CD8-positive, alpha-beta memory T cell (primary cell): ENCODE results near the gene CWF19L1. TPM values are rescaled to one million over a fixed set of nuclear protein-coding genes. Genes with fewer than 3 reads are reported as not detected.
A peak's percentile ranks its signal among the peaks of the same experiment; 100 is the strongest.
"Not testable (repeated sequence)": the region's sequence is repeated elsewhere in the genome, so short reads cannot be mapped to it uniquely, and the experiment has no call there.

Experiments
- CTCF ChIA-PET: fragments of 350-600 bp; sonication (Branson Sonifier 250); formaldehyde crosslinking; loops from one replicate; lab custom pipeline; 2021; ENCODE audit warnings: antibody characterized with exemption; lab: Charles Lee
- POLR2A ChIA-PET: fragments of 350-600 bp; sonication (Branson Sonifier 250); formaldehyde crosslinking; loops from one replicate; lab custom pipeline; 2021; ENCODE audit warnings: antibody characterized with exemption; lab: Charles Lee
- DNase-seq, 5 donors: peaks; one replicate each; pipeline versions ENCODE4 v3.0.0 to v3.0.0-alpha.2; 2020 to 2022; ENCODE audit warnings: mixed read lengths in 1 of 5
- H3K27ac ChIP-seq: one replicate; pipeline ENCODE4 v1.7.0; 2013; ENCODE audit warnings: low read depth, mild to moderate bottlenecking, low read length, moderate library complexity
- H3K27me3 ChIP-seq: 2 replicates; pipeline ENCODE4 v1.7.0; 2013; ENCODE audit warnings: low read length, mild to moderate bottlenecking; ENCODE audit not compliant: insufficient read depth, poor library complexity, severe bottlenecking
- H3K36me3 ChIP-seq: 2 replicates; pipeline ENCODE4 v1.7.0; 2013; ENCODE audit warnings: mild to moderate bottlenecking, low read length, moderate library complexity; ENCODE audit not compliant: insufficient read depth
- H3K4me1 ChIP-seq: 2 replicates; pipeline ENCODE4 v1.7.0; 2013; ENCODE audit warnings: mild to moderate bottlenecking, low read length, moderate library complexity; ENCODE audit not compliant: insufficient read depth
- H3K4me3 ChIP-seq: 2 replicates; pipeline ENCODE4 v1.7.0; 2013; ENCODE audit warnings: mild to moderate bottlenecking, low read length
- H3K9me3 ChIP-seq: 2 replicates; pipeline ENCODE4 v1.7.0; 2013; ENCODE audit warnings: mild to moderate bottlenecking, low read length
- H3K27ac Mint-ChIP-seq, 8 donors: one replicate each; pipeline ENCODE4 v1.8.0; 2020 to 2021; ENCODE audit warnings: mixed read lengths in 8 of 8, mild to moderate bottlenecking in 6 of 8, inconsistent platforms in 3 of 8, moderate library complexity in 3 of 8
- H3K27me3 Mint-ChIP-seq, 2 donors: one replicate each; pipeline ENCODE4 v1.8.0; 2020 to 2021; ENCODE audit warnings: mixed read lengths in 2 of 2, mild to moderate bottlenecking in 1 of 2, moderate library complexity in 1 of 2
- H3K36me3 Mint-ChIP-seq, 3 donors: one replicate each; pipeline ENCODE4 v1.8.0; 2020 to 2021; ENCODE audit warnings: mixed read lengths in 3 of 3, inconsistent platforms in 1 of 3, mild to moderate bottlenecking in 1 of 3
- H3K4me1 Mint-ChIP-seq, 3 donors: one replicate each; pipeline ENCODE4 v1.8.0; 2020 to 2021; ENCODE audit warnings: mixed read lengths in 3 of 3, inconsistent platforms in 1 of 3, mild to moderate bottlenecking in 1 of 3
- H3K4me3 Mint-ChIP-seq, 7 donors: one replicate each; pipeline ENCODE4 v1.8.0; 2020 to 2021; ENCODE audit warnings: mixed read lengths in 7 of 7, mild to moderate bottlenecking in 6 of 7, moderate library complexity in 4 of 7, inconsistent platforms in 2 of 7
- H3K9me3 Mint-ChIP-seq, 5 donors: one replicate each; pipeline ENCODE4 v1.8.0; 2020 to 2022; ENCODE audit warnings: mixed read lengths in 5 of 5, mild to moderate bottlenecking in 3 of 5, moderate library complexity in 2 of 5, inconsistent platforms in 1 of 5
- polyA plus RNA-seq: library from polyadenylated mRNA; unstranded; fragments of 300-500 nt; fragmentation: Illumina TruSeq; gene quantifications from one replicate; pipeline ENCODE4 v1.2.3, GENCODE V29; 2021
- total RNA-seq, 2 experiments: library from RNA; stranded (reverse); gene quantifications; one replicate each; pipeline ENCODE4 v1.2.3, GENCODE V29; 2021

Gene CWF19L1
- 10 to 100 TPM; 45.7 to 48.5 TPM for total RNA-seq
- 29.9 TPM for polyA plus RNA-seq

DNA sequence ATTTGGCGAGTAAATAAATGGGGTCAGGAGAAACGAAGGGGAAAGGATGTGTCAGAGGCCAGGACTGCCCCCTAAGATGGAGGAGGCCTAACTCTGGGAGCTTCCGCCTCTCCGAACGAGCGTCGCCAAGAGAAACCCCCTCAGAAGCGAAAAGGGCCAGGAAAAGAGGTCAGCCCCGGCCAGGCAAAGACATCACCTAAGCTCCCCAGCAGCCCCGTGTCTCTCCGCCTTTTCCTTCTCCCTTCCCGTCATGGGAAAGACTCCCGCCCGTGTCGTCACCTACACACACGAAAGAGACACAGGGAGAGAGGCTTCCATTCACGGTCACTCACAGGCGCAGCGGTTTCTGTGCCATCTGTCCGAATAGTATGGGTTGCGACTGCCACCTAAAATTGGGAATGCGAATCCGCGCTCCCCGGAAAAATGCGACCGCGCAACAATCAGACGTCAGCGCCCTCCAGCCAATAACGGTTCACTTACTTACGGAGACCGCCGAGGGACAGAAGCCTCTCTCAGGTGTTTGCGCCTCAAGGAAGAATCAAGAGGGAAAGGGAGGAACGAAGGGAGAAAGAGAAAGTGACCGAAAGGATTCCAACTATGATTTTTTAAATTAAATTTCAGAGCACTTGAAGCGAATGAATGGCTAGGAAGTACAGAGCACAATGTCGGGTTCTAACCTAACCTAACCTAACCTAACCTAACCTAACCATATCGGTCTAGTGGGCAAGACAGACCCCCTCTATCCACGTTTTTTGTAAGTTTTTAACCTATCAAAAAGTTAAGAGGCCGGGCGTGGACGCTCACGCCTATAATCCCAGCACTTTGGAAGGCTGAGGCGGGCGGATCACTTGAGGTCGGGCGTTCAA lies at the start of gene CWF19L1:
Gene CWF19L1, minus strand, starts transcription at position 400 of the 866 bp plus-strand sequence. Its CDS starts 45 bp downstream, at position 355.
- H3K9me3 Mint-ChIP-seq: no peaks in the 10 kb centered on the region
- ChIA-PET POLR2A (no interaction called here), CTCF (no interaction called here)
- Histone ChIP-seq H3K36me3 (no peaks in the 10 kb centered on the region), H3K27me3 (no peaks in the 10 kb centered on the region), H3K9me3 (no peaks in the 10 kb centered on the region), H3K27ac (peak within 1 kb of the TSS; percentile 92), H3K4me1 (peaks cover 25% of the 10 kb centered on the region), H3K4me3 (peak within 1 kb of the TSS; percentile 99)
- H3K27ac Mint-ChIP-seq: peak within 1 kb of the TSS; percentile 86 to 100 (median 99)
- DNase-seq: peak; percentile 60 to 80 (median 69)
- H3K27me3 Mint-ChIP-seq: no peaks in the 10 kb centered on the region
- peaks cover 23 to 40% (median 34%) of the 10 kb centered on the region in 3 donors for H3K4me1 Mint-ChIP-seq
- H3K4me3 Mint-ChIP-seq: peak within 1 kb of the TSS; percentile 96 to 100 (median 100)
- H3K36me3 Mint-ChIP-seq: peaks cover 0 to 12% (median 0%) of the 10 kb centered on the region in 3 donors

DNA sequence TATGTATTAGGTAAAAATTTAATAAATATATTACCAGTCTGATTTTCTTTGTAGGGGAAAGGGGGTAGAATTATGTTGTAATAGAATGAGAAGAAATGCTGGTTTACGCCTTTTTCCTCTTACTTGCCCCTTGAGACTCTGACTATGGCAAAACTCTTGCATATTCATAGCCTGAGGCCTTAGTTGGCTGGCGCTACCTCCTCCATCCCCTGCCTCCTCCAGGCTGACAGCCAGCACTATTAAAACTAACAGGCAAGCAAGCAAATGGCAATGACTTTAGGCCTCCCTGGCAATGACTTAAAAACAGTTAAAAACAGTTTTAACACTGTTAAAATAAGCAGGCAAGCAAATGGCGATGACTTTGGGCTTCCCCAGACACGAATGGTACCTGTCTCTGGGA lies 48.2 kb upstream of the CWF19L1 start:
- CTCF ChIA-PET: no interaction called here
- peaks cover 6% of the 10 kb centered on the region for H3K27me3 ChIP-seq
- no peaks in the 10 kb centered on the region for H3K9me3 ChIP-seq
- no peaks in the 10 kb centered on the region for H3K36me3 ChIP-seq
- Mint-ChIP-seq H3K4me1 (no peaks in the 10 kb centered on the region), H3K36me3 (no peaks in the 10 kb centered on the region), H3K27ac (no peak overlapping the region), H3K27me3 (peaks cover 25 to 79% of the 10 kb centered on the region in 2 donors), H3K4me3 (no peak overlapping the region), H3K9me3 (no peaks in the 10 kb centered on the region)
- no peaks in the 10 kb centered on the region for H3K4me1 ChIP-seq
- H3K4me3 ChIP-seq: no peak overlapping the region
- H3K27ac ChIP-seq: no peak overlapping the region
- no peak for DNase-seq
- POLR2A ChIA-PET: no interaction called here

DNA sequence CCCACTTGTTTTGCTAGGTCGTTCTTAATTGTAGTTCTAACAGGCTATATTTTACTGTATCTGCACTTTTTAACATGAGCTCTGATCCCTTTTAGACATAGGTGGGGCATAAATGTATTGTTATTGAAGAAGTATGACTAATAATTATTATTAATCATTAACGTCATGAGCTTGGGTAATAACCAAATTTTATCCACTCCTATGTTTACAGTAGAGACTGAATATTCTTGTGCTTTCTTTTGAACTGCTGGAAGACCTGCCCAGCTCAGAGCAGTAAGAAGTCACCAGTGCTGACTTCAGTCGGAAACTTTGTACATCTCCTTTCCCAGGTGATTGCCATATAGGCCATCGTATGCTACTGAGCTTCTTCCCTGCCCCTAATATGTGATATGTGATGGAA lies 43.9 kb upstream of the CWF19L1 start:
- Mint-ChIP-seq H3K4me3 (no peak overlapping the region), H3K9me3 (no peaks in the 10 kb centered on the region), H3K27me3 (peaks cover 21 to 77% of the 10 kb centered on the region in 2 donors), H3K36me3 (peaks cover 0 to 1% (median 0%) of the 10 kb centered on the region in 3 donors), H3K4me1 (no peaks in the 10 kb centered on the region), H3K27ac (no peak overlapping the region)
- Histone ChIP-seq H3K4me3 (no peak overlapping the region), H3K27me3 (peaks cover 6% of the 10 kb centered on the region), H3K9me3 (no peaks in the 10 kb centered on the region), H3K4me1 (no peaks in the 10 kb centered on the region), H3K36me3 (no peaks in the 10 kb centered on the region), H3K27ac (no peak overlapping the region)
- ChIA-PET POLR2A (no interaction called here), CTCF (no interaction called here)
- no peak for DNase-seq

- Mint-ChIP-seq H3K36me3 (peaks cover 0 to 1% (median 0%) of the 10 kb centered on the region in 3 donors), H3K4me3 (no peak overlapping the region), H3K9me3 (no peaks in the 10 kb centered on the region), H3K27ac (no peak overlapping the region), H3K27me3 (peaks cover 24 to 71% of the 10 kb centered on the region in 2 donors), H3K4me1 (no peaks in the 10 kb centered on the region)
- Histone ChIP-seq H3K4me3 (no peak overlapping the region), H3K27ac (no peak overlapping the region), H3K4me1 (no peaks in the 10 kb centered on the region), H3K9me3 (no peaks in the 10 kb centered on the region), H3K27me3 (peaks cover 15% of the 10 kb centered on the region), H3K36me3 (no peaks in the 10 kb centered on the region)
- DNase-seq: no peak
- POLR2A ChIA-PET: no interaction called here
- CTCF ChIA-PET: no interaction called here
These were observed 40.2 kb upstream of the CWF19L1 start for GRCh38 chr10:100307684-100308083.

GRCh38 chr10:100306861-100307260 lies 39.4 kb upstream of the CWF19L1 start:
- no peak for DNase-seq
- H3K27ac ChIP-seq: no peak overlapping the region
- Mint-ChIP-seq H3K4me3 (no peak overlapping the region), H3K9me3 (no peaks in the 10 kb centered on the region), H3K27ac (no peak overlapping the region), H3K4me1 (no peaks in the 10 kb centered on the region), H3K27me3 (peaks cover 28 to 63% of the 10 kb centered on the region in 2 donors), H3K36me3 (peaks cover 0 to 1% (median 0%) of the 10 kb centered on the region in 3 donors)
- no peaks in the 10 kb centered on the region for H3K4me1 ChIP-seq
- H3K4me3 ChIP-seq: no peak overlapping the region
- H3K9me3 ChIP-seq: no peaks in the 10 kb centered on the region
- ChIA-PET CTCF (no interaction called here), POLR2A (no interaction called here)
- no peaks in the 10 kb centered on the region for H3K36me3 ChIP-seq
- peaks cover 13% of the 10 kb centered on the region for H3K27me3 ChIP-seq

- Mint-ChIP-seq H3K27me3 (peaks cover 28 to 59% of the 10 kb centered on the region in 2 donors), H3K36me3 (peaks cover 0 to 1% (median 0%) of the 10 kb centered on the region in 3 donors), H3K4me3 (no peak overlapping the region), H3K4me1 (no peaks in the 10 kb centered on the region), H3K9me3 (peaks cover 0 to 4% (median 0%) of the 10 kb centered on the region in 5 donors), H3K27ac (peak overlapping the region in 1 of 8 donors; percentile 64)
- H3K9me3 ChIP-seq: no peaks in the 10 kb centered on the region
- no peaks in the 10 kb centered on the region for H3K4me1 ChIP-seq
- H3K27me3 ChIP-seq: peaks cover 9% of the 10 kb centered on the region
- ChIA-PET POLR2A (no interaction called here), CTCF (no interaction called here)
- H3K36me3 ChIP-seq: no peaks in the 10 kb centered on the region
- DNase-seq: no peak
- H3K27ac ChIP-seq: no peak overlapping the region
- no peak overlapping the region for H3K4me3 ChIP-seq
These were observed 37.0 kb upstream of the CWF19L1 start for GRCh38 chr10:100304414-100304813.

DNA sequence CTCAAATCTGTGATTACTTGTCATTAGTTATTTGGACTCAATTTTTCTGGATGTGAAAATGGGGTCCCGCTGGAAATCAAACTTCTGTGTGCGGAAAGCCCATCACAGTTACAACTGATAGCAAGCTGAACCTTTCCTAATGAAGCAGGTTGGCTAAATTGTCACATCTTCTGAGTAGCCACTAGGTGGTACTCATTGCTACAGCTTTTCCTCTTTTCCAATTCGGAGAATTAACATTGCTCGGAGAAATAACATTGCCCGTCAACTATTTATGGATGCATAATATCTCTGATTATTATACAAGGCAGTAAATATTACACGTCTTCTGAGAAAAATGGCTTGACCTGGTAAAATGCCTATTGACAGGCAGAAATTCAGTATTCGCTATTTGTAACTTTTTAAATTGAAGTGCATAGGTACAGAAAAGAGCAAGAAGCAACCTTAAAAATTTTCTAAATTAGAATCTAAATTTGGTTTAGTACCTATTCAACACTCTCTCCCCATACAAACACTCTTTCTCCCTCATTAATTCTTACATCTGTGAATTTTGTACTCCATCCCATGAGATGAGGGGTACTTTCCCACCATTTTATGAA lies 36.4 kb upstream of the CWF19L1 start:
- DNase-seq: no peak
- H3K9me3 Mint-ChIP-seq: peaks cover 0 to 4% (median 0%) of the 10 kb centered on the region in 5 donors
- Histone ChIP-seq H3K4me1 (no peaks in the 10 kb centered on the region), H3K27me3 (peaks cover 9% of the 10 kb centered on the region), H3K36me3 (no peaks in the 10 kb centered on the region), H3K27ac (no peak overlapping the region), H3K9me3 (no peaks in the 10 kb centered on the region), H3K4me3 (no peak overlapping the region)
- POLR2A ChIA-PET: no interaction called here
- H3K4me3 Mint-ChIP-seq: no peak overlapping the region
- CTCF ChIA-PET: interaction anchor here (1.0 kb wide), 1 partner anchor 12 kb away, joined by 3 read pairs; no protein-coding TSS in a partner anchor
- peaks cover 0 to 1% (median 0%) of the 10 kb centered on the region in 3 donors for H3K36me3 Mint-ChIP-seq
- H3K4me1 Mint-ChIP-seq: no peaks in the 10 kb centered on the region
- H3K27me3 Mint-ChIP-seq: peaks cover 31 to 61% of the 10 kb centered on the region in 2 donors
- no peak overlapping the region for H3K27ac Mint-ChIP-seq

GRCh38 chr10:100301123-100301522 lies 33.7 kb upstream of the CWF19L1 start:
- H3K4me1 Mint-ChIP-seq, H3K27ac ChIP-seq, H3K4me3 ChIP-seq, DNase-seq, H3K4me1 ChIP-seq, H3K36me3 ChIP-seq, H3K9me3 Mint-ChIP-seq, H3K4me3 Mint-ChIP-seq, CTCF ChIA-PET, H3K27me3 ChIP-seq, H3K36me3 Mint-ChIP-seq, H3K9me3 ChIP-seq, POLR2A ChIA-PET: not testable (repeated sequence)
- H3K27ac Mint-ChIP-seq: peak overlapping the region in 1 of 8 donors; percentile 61
- H3K27me3 Mint-ChIP-seq: peaks cover 38 to 57% of the 10 kb centered on the region in 2 donors
